ENCODE results near the gene MRPL43. TPM values are rescaled to one million over a fixed set of nuclear protein-coding genes. Genes with fewer than 3 reads are reported as not detected.
"Not testable (repeated sequence)": the region's sequence is repeated elsewhere in the genome, so short reads cannot be mapped to it uniquely, and the experiment has no call there.

Gene MRPL43
- 10 to 100 TPM; 47.3 to 52.0 TPM for total RNA-seq
- long read RNA-seq, transcript MRPL43-203 (3 exons, 1,010 nt), result major isoform, 6 of 11 reads
- long read RNA-seq, partial matches to known transcripts, result 0 of 11 reads
- long read RNA-seq, other reads (novel, unspliced or antisense), result 3 of 11 reads

DNA sequence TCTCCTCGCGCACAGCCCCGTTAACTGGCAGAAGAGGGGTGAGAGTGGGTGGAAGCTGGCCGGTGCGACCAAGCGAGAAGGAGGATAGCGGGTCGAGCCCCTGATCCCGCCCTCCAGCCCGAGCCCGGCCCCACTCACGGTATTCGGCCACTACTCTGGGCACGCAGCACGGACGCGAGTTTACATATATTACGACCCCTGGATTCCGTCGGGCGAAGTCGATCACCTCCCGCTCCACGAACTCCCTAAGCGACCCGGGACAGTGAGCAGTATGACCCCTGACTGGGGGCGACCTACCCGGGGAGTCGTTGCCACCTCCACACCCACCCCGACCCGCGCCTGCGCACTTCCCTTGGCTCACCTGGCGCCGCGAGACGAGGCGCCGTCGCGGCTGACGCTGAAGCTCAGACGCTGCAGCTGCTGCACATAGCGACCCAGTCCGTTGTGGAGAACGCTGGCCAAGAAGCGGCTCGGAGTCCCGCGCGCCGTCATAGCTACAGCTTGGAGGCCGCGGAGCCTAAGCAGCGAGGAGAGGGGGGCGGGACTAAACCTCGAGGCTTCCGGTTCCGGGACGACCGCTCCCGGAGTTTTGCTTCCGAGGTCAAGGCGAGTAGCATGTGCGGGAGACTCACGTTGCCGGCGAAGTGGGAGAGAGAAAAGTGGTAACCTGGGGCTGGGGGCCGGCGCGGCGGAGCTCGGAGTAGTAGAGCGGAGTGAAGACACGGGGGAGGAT, at the start of gene MRPL43, which contains the start of gene TWNK:
Gene MRPL43, minus strand, starts transcription at position 546 of the 733 bp plus-strand sequence. Its CDS starts 54 bp downstream, at position 492.
Gene TWNK, plus strand, starts transcription at position 592 of the 733 bp plus-strand sequence. CDS start 668 bp downstream, outside the sequence.
- peak; percentile 94 for ATAC-seq
- peak; percentile 89 for DNase-seq
- intact Hi-C loops (cut with DNase I), result no loop called here

DNA sequence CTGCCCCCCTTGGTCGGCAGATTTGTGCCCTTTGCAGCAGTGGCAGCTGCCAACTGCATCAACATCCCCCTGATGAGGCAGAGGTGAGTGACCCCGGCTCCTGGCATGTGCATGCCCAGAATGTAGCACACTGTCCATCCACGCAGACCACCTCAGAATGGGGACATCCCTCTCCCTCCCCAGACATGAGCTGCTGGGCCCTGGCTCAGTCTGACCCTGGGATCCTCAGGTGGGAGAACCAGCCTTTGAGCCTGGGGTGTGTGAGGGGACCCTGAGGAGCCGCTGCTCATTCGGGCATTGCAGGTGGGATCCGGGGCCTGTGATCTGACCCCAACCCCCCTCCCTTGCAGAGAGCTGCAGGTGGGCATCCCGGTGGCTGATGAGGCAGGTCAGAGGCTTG, 49.4 kb upstream of the MRPL43 start:
- DNase-seq, result no peak
- no peak for ATAC-seq
- intact Hi-C loops (cut with DNase I), result no loop called here

DNA sequence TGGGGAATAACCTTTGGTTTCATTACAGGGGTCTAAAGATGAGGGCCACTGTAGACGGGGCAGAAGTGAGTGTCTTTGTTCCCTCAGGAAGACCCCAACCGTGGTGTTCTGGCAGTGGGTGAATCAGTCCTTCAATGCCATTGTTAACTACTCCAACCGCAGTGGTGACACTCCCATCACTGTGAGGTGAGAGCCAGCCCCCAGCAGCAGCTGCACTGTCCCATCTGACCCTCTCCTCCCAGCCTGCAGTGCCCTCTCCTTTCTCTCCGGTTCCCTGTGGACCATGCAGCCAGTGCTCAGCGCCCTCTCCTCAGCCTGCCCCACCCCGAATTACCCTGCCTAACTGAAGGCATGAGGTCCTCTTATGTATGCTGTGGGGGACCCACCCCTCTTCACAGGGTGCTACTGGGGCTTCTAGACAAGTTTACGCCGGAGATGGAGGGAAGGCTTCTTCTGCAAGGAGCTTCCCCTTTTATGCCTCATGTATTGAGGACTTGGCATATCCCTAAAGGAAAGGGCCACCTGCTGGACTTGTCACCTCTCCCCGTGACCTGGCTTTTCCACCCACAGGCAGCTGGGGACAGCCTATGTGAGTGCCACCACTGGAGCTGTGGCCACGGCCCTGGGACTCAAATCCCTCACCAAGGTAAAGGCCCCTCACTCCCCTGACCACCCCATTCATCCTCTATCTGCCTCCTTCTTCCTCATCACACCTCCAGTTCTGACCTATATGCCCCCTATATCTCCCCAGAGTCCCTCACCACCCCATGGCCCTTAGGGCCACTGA, 48.8 kb upstream of the MRPL43 start:
- intact Hi-C loops (cut with DNase I), result no loop called here
- ATAC-seq, result no peak
- DNase-seq, result no peak

DNA sequence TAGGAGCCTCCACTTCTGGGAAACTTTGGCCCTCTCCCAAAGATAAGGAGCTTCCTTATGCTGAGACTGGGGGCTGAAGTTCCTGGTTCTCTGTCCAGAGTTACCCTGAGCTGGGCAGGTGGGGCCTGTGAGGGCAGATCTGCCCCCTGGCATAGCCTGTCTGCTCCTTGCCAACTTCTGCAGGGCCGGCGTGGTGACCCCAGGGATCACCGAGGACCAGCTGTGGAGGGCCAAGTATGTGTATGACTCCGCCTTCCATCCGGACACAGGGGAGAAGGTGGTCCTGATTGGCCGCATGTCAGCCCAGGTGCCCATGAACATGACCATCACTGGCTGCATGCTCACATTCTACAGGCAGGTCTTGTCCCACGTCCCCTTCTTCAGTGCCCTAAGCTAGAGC, 48.0 kb upstream of the MRPL43 start:
- DNase-seq (no peak), ATAC-seq (no peak)
- intact Hi-C loops (cut with DNase I), result no loop called here

DNA sequence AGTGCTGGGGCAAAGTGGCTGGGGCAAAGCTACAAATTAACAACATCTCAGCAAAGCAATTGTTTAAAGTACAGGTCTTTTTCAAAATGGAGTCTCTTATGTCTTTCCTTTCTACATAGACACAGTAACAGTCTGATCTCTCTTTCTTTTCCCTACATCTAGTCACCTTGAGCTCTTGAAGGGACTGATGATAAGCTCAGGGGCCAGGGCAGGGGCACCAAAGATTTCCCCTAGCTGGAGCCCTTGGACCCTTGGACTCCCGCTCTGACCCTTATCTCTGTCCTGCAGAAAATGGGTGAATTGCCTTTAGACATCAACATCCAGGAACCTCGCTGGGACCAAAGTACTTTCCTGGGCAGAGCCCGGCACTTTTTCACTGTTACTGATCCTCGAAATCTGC, 47.1 kb upstream of the MRPL43 start:
- DNase-seq; ATAC-seq; intact Hi-C loops (cut with DNase I): not testable (repeated sequence)

DNA sequence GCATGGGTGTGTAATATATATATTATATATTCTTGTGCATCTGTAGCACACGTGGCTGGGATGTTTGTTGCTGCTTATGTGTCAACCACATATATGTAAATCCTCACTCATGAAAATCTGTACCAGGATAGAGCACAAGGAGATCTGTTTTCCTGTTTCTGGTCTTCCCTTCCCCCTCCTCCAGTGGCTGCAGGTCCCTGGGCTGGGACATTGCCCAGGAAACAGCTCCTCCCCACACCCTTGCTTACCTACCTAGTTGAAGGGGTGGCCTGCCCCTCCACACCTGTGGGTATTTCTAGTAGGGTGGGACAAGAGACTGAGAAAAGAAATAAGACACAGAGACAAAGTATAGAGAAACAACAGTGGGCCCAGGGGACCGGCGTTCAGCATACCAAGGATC, 46.0 kb upstream of the MRPL43 start:
- intact Hi-C loops (cut with DNase I), result no loop called here
- no peak for DNase-seq

DNA sequence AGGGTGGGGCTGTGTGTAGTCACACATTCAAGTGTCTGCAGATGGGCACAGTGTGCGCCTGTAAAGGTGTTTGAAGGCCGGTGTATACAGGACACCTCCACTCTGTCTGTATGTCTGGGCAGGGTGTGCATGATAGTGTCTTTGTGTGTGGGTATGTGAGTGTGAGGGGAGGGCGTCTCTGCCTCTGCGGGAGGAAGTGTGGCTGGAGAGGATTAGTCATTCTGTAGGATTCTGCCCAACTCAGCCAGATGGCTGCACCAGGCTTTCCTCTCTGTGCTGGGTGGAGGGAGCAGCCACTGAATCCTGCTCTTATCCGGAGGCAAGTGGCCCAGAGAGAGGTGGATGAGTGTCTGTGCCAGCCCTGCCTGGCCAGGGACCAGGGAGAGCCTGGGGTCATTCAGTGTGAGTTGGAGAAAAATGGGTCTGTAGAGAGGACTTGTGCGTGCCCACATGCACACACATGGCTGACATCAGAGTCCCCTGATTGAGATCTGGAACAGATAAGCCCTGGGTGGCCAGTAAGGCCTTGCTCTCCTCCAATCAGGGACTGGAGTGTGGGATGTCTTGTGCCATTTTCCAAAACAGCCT, 45.4 kb upstream of the MRPL43 start:
- peak; percentile 79 for DNase-seq
- intact Hi-C loops (cut with DNase I), result no loop called here
- ATAC-seq, result peak; percentile 51 to 83

More for the DNA sequence above, 46.0 kb upstream of the MRPL43 start:
- no peak for ATAC-seq

DNA sequence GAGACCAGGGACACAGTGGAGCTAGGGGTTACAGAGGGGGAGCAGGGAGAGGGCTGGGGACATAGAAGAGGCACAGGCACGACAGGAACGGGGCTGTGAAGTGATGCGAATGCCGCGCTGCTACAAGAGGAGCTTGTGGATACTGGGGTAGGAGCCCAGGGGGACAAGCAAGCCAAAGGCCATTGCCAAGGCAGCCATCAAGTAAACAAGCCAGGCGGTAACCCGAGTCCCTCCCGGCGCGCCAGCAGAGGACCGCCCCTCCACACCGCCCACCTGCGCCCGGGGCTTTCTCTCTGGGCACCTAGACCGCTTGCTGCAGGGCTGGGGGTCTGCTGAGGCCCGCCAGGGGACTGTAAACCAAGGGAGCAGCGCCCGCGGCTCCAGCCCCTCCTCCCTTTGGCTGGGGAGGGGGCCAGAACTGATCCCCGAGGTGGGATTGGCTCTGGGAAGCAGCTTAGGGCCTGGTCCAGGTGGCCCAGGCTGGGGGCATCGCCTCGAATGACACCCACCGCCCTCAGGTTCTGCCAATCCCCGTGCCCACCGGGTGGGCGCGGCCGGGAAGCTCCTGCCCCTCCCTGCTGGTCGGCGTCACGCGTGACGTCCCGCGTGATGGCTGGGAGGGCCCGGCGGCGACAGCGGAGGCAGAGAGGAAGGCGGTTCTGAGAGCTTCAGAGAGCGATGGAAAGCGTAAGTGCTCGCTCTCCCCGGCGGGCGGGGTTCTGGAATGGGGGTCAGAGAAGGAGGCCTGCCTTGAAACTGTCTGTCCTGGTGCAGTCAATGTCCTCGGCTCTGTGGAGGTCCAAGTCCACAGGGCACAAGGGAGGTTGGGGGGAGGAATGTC, 44.7 kb upstream of the MRPL43 start:
- DNase-seq (peak; percentile 88), ATAC-seq (peak; percentile 78 to 82)
- intact Hi-C loops (cut with DNase I), result no loop called here

DNA sequence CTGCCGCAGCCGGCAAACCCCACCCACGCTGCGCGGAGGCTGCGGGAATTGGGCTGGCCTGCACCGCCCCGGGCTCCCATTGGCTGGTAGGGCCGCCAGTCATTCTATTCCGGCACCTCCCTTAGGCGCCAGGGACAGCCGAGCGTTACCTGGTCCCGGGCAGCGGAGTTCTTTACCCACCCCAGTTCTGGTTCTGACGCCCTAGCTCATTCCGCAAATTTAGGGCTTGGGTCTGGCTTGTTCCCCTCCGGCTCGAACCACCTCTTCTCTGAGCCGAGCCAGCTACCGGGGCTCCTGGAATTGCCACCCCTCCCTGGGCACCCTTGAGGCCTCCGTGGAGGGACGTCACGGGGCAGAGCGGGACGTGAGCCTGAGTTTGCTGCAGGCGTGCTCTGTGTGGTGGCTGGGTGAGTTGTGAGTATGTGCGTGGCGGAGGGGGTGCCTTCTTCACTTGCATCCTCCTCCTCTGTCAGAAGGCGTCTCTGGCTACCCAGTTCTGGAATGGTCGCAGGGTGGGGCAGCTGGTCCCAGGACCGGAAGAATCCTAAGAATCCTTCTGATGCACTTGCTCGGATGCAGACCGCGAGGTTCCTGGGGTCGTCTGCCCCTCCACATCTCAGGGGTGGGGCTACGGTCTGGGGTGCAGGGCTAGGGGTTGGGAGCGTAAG, 44.0 kb upstream of the MRPL43 start, which contains the start of the genes PDZD7 and SFXN3:
Gene PDZD7, minus strand, starts transcription at position 2 of the 668 bp plus-strand sequence. CDS start 910 bp downstream, outside the sequence.
Gene SFXN3, plus strand, starts transcription at position 107 of the 668 bp plus-strand sequence. CDS start 3,461 bp downstream, outside the sequence.
- intact Hi-C loops (cut with DNase I), result no loop called here
- ATAC-seq, result peak; percentile 88 to 90
- peak; percentile 97 for DNase-seq

DNA sequence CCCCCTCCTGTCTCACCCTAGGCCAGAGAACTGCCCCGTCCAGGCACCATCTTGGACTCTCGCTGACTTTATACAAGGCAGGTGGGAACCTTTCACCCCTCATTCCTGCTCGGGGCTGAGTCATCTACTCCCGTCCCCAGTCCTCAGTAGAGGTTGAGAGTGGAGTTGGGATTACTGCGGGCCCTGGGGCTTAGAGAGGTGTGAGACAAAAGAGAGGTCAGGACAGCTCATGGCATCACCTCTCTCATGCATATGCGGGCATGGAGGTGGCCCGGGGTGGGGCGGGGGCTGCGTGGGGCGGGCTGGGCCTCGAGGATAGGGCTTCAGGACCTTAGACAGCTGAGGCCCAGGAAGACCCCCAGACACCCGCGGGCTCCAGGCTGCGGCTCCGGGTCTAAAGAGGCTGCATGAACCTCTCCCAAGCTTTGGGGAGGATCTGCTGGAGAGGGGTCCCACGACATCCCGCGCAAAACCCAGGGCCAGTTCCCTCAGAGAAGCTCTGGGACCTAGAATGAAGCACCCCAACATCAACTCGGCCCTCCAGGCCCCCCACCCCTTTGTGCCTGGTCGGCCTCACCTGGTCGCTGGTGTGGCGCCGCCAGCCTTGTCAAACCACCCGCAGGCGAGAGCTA, 43.3 kb upstream of the MRPL43 start:
- no peak for DNase-seq
- intact Hi-C loops (cut with DNase I), result no loop called here
- no peak for ATAC-seq

DNA sequence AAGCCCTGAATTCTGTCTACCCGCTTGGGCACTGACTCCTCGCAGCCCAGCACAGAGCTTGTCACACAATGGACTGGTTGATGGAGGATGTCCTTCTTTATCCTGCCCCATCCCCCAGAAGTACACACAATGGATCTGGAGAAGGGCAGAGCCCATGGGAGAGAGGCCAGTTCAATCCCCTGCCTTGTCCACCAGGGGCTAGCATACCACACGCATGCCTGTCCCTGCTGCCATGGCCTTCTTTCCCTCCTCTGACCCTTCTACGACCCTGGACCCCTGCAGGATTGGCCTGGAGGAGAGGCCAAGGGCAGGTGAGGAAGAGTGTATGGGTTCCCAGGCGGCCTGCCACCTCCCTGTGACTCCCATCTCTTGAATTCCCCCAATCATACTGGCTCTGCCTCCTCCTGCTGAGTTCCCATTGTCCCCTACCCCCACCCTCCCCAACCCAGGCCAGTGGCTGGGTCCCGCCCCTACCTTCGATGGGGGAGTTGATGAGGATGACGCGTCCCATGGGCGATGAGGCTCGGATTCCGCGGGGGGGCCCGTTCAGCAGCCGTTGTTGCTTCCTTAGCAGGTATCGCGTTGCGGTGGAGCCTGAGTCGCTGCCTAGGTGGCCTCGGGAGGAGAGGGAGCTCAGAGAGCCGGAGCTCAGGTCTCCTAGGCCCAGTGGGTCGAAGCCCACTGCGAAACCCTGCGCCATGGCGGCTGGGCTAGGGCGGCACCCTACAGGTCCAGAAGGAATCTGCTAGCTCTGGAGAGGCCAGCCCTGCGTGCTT, 42.4 kb upstream of the MRPL43 start:
- DNase-seq (peak; percentile 34), ATAC-seq (no peak)
- intact Hi-C loops (cut with DNase I), result no loop called here

DNA sequence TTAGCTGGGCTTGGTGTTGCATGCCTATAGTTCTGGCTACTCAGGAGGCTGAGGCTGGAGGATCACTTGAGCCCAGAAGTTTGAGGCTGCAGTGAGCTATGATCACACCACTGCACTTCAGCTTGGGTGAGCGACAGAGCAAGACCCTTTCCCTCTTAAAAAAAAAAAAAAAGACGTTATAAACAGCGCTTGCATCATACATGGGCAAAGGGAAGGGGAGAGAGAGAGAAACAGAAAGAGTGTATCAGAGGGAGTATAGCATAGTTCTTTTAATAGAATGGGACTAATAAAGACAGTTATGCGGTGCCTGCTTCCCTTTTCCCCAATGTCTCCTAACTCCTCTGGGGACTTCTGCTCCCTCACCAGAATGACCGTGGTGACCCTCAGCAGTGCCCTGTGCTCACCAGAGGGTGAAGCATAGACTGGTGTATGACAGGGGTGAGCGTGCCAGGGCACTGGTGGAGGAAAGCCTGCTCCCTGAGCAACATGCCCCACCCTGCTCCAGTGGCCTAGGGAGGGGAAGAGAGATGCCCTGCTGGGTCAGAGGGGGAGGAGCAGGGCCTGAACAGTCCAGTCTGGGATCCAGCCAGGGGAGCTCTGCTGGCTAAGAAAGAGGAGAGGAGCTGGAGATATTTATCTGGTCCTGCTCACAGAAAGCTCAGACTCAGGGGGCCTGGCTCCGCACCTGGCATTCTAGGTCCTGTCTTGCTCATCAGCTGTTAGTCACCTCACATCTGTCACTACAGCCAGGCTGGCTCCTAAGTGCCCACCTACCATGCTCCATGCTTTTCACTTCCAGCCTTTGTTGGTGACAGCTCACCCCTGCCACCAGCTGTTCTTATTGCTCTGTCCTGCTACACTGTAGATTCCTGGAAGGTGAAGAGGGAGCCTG, 41.4 kb upstream of the MRPL43 start:
- ATAC-seq (no peak), DNase-seq (no peak)
- intact Hi-C loops (cut with DNase I), result no loop called here

DNA sequence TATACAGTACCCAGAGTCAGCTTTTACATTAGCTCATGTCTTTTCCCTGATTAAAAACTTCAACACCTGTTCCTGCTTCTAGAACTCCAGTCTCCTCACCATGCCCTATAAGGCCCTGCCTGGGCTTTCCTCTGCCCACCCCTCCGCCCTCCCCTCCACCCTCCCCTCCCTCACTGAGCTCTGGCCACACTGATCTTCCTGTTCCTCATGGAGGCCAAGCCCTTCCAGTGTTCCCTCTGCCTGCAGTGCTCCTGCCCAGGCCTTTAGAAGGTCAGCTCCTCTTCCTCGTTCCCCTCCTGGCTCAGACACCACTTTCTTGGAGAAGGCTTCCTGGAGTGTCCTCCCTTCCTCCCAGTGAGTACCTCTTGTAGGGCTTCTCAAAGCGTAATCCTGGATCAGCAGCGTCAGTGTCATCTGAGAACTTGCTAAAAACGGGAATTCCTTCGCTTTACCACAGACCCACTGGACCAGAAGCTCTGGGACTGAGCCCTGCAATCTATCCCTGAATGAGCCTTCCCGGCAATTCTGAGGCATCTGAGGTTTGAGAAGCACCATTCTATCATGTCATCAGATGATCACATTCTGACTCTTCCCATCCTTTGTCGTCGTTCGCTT, 39.9 kb upstream of the MRPL43 start:
- ATAC-seq, result no peak
- intact Hi-C loops (cut with DNase I), result no loop called here
- DNase-seq, result no peak

DNA sequence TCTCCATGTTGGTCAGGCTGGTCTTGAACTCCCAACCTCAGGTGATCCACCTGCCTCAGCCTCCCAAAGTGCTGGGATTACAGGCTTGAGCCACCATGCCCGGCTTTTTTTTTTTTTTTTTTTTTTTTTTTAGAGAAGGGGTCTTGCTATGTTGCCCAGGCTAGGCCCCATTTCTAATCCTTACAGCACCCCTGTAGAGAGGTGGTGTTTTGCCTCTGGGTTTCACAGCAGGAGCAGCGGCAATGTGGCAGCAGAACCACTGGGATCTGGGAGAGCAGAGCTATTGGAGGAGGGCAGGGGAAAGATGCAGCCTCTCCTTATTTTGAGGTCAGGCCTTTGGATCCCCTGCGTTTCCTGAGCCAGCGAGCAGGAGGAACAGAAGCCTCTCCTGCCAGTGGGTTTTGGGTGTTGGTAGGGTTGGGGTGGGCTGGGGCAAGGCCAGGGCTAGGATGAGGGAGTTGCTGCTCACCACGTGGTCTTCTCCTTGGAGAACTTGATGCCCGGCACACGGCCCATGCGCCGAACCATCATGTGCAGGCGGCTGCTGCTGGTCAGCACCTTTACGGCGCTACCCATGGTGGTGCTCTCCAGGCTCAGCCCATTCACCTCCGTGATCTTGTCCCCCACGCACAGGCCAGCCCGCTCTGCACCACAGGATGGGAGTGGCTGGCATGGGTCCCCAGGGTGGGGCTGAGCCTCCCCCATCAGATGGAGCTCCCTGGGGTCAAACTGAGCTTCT, 35.8 kb upstream of the MRPL43 start:
- no peak for DNase-seq
- intact Hi-C loops (cut with DNase I), result no loop called here
- ATAC-seq, result no peak
